HG03025 (cell line): ENCODE results near the gene PREX1.

ENCODE experiments used
- ATAC-seq: cut with Tn5 transposase; IDR thresholded peaks from one replicate; pipeline ENCODE4 v1.9.1; 2021; ENCODE audit warnings: mild to moderate bottlenecking, moderate library complexity; ENCODE audit not compliant: unreplicated experiment, low FRiP score

Gene PREX1

DNA sequence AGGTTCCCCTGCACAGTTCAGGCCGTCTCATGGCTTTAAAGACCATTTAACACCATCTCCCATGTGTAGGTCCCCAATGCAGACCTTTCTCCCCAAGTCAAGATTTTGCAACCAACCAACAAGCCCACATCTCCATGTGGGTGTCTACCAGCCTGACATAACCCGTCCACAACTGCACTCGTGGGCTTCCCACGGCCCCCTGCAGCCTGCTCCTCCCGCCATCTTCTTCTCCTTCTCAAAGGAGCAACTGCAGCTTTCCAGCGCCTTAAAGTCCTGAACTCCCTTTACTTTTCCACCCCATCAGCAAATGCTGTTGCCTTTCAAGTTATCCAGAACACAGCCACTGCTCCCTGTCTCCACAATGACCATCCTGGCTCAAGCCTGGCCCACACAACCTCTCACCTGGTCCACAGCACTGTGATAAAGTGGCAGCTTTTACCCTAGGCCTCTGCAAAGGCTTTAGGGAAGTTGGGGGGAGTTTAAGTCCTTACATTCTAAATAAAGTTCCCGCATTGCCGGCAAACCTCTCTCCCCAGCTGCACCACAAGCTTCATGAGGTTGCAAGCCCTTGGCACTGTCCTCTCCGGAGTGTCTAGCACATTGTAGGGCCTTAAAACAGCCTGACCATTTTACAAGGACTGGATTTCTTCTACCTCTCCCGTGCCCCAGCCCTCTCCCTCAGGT is 140.5 kb downstream of the PREX1 start:
- no peak for ATAC-seq

DNA sequence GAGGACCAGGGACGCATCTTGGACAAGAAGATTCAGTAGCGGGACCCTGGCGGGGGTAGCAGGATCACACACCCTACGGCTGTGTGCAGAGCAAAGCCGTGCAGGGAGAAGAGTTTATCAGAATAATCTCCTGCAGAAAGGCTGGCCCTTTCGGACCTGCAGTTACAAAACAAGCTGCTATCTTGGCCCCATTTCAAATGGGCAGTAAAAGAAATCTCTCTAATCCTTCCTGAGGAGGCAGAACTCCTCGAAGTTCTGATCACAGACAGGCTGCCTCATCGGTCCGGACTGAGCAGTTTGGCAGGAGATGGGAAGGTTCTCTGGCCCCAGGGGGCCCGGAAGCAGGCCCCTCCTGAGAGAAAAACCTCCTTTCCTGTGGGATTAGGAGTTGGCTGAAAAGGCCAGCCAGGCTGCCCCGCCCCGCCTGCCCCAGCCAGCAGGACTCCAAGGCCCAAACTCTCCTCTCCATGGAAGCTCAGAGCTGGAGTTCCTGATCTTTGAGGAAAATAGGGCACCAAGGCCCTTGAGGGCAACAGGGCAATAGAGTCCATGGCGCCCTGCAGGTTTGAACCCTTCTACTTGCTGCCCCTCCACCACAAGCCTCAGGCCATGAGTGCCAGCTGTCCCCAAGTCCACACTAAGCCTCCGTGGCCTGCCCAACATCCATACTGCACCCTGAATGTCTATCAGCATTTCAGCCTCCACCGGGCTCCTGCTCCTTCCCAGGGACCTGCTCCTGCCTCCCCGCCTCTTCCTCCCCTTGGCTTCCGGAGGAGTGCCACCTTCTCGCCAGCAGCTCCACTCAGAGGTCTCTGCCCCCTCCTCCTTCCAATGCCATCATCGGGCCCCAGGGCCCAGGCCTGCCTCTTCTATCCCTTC is 141.3 kb downstream of the PREX1 start:
- no peak for ATAC-seq

DNA sequence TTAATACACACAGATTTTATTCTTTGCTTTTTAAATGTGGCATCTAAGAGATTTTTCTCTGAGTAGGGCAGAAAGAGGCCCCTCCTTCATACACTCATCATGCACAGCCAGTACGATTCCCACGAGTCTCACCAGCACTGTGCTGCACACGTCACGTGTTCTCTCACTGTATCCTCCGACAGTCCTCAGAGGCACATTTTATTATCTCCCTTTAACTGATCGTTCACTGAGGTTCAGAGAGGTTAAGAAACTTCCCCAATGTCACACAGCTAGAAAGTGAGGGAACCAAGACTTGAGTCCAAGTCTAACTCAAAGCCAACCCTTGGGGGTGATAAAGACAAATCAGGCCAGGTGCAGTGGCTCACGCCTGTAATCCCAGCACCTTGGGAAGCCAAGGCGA is 142.5 kb downstream of the PREX1 start:
- no peak for ATAC-seq

DNA sequence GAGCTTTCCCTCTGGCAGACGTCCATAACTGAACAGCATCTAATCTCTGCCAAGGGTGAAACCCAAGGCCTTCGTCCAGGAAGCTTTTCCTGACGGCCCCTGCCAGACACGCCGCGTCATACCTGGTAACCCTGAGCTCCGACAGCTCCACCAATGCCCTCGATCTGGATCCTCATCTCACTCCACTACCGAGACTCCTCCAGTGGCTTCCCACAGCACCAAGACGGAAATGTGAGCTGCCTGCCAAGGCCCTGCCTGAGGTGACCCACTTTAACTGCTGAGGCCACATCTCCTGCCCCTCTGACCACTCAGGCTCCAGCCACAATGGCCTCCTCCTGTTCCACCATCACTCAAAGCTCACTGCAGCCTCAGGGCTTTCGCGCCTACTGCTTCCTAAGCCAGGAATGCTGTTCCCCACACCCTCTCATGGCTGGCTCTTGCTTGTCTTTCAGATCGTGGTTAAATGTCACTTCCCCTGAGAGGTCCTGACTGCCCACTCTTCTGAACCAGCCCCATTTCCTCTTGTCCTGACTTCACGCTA is 143.2 kb downstream of the PREX1 start:
- no peak for ATAC-seq

- no peak for ATAC-seq
These were observed 144.2 kb downstream of the PREX1 start for GRCh38 chr20:48683467-48684175.

GRCh38 chr20:48682529-48683363 is 145.1 kb downstream of the PREX1 start:
- ATAC-seq: no peak

DNA sequence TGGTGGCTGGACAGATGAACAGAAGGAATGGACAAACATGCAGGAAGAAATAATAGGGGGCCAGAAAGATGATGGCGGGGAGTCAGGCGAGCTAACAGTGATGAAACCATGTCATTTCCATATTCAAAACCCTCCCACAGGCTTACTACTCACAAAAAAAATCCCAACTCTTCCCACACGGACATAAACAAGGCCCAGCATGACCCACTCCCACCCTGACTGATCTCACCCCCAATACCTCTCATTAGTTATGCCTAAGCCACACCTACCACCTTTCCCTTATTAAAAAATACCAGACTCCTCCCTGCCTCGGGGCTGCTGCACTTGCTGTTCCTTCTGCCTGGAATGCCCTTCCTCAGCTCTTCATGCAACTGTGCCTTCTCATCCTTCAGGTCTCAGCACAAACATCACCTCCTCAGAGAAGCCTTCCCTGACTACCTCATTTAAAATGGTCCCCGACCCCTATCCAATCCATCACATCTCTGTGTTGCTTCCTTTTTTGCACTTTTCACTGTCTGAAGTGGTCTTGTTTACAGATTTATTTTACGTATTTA is 145.8 kb downstream of the PREX1 start:
- no peak for ATAC-seq

DNA sequence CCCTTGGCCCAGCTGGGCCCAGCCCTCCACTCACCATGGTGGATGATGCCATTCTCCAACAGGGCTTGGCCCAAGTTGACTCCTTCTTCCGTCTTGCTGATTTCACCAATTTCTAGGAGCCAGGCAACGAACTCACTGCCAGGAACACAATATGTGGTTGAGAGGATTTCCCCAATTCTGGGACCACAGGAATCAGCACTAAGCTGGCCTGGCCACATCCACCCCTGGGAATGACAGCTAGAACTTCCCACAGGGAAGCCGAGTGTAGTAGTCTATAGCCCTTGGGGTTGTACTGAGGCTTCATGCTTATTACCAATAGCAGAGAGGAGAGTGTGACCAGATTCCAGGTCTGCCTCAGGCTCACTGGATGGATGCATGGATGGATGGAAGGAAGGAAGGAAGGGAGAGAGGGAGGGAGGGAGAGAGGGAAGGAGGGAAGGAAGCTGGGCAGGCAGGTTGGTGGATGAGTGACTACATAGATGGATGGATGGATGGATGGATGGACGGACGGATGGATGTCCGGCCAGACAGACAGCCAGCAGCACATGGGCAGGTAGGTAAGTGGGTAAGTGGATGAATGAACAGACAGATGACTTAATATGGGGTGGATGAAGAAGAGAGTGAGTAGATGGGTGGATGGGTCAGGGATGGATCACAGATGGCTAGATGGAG is 146.5 kb downstream of the PREX1 start:
- ATAC-seq: no peak

DNA sequence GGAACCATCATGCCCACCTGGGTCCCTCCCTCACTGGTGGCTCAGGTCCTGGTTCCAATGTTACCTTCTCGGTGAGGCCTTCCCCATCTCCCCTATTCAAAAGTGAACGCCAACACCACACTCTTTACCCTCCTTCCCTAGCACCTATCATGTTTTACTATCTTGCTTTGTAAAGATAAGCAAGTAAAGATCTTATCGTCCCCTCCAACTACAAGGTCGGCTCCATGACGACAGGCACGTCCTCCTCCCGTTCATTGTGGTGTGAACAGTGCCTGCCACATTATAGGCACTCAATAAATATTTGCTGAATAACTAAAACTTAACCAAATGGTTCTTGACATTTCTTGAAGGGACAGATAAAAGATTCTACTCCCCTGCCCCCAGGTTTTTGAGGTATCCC is 147.1 kb downstream of the PREX1 start:
- no peak for ATAC-seq

GRCh38 chr20:48679599-48679998 is 148.2 kb downstream of the PREX1 start:
- no peak for ATAC-seq

DNA sequence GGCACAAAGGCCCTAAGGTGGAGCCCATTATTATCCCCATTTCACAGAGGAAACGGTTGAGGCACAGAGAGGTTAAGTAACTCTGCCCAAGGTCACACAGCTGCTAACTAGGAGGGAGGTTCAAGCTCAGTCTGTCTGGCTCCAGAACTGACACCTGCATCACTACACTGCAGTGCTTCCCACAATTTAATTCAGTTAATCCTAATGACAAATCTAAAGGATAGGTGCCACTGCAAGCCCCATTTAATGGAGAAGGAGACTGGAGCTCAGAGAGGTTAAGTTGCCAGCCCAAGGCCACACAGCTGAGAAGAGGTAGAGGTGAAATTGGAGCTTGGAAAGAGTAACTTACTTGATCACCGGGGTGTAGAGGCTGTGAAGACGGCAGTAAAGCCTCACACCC is 148.8 kb downstream of the PREX1 start:
- no peak for ATAC-seq

- no peak for ATAC-seq
These were observed 149.4 kb downstream of the PREX1 start for GRCh38 chr20:48678421-48678820.

GRCh38 chr20:48676795-48677460 is 150.9 kb downstream of the PREX1 start:
- no peak for ATAC-seq

DNA sequence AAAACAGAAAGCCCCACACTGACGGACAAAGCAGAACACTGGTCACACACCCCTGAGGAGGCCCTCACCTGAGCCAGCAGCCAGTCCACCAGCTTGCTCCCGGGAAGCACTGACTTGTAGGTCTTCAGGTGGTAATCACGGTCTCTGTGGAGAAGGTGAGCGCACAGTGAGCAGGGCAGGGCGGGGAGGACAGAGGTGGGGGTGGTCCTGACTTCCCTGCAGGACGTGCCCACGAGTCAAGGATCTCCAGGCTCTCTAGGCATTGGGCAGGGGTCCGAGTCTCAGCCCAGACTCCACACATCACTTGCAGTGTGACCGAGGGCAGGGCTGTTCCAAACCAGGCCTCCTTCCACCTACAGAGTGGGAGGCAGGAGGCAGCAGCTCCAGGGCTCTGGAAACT is 151.7 kb downstream of the PREX1 start:
- ATAC-seq: no peak

GRCh38 chr20:48674461-48674860 is 153.3 kb downstream of the PREX1 start:
- ATAC-seq: no peak

DNA sequence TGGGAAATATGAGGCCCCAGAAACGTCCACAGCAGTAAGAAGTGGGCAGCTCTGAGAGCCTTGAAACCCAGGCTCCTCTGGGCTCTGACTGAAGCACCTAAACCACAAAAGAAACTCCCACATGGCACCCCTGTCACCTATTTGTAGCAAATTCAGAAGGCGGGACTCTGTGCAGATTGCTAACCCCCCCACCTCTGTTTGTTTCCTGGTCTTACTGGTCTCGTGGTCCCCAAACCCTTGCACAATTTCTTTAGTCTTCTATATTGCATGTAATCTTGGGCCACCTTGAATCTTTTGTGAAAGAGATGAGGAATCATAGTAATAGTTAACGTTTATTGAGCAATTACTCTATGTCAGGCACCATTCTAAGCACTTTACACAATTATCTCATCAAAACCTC is 154.3 kb downstream of the PREX1 start:
- no peak for ATAC-seq

DNA sequence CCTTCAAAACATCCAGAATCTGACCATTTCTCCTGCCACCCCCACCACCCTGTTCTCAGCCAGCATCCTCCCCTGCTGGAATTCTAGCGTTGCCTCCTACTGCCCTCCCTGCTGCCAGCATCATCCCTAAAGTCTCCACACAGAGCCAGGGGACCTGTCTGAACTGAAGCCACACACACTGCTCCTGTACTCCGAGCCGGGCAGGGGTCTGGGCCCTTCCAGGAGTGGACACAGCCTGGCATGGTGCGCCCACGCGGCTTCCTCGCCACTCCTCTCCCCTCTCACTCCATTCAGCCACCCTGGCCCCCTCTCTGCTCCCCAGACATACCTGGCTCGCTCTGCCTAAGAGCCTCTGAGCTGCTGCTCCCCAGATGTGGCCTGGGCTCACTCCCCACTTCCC is 155.5 kb downstream of the PREX1 start:
- ATAC-seq: no peak

DNA sequence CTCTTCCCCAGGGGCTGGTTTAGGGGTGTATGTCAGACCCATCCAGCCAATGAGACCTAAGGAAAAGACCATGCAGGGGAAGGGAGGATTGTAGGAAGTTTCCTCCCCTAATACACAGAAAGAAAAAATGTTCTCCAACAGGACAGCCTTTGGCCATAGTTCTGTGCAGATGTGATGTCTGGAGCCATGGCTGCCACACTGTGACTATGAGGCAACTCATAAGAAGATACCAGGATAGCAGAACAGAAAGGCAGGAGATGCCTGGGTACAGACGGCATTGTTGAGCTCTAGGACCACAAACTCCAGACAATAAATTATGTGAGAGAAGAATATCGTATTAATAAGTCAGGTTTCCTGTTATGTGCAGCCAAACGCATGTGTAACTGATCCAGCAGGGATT is 156.7 kb downstream of the PREX1 start:
- ATAC-seq: no peak
